GOT3 (cell line): ENCODE data around the gene MAPK4.
"Not testable (repeated sequence)": the region's sequence is repeated elsewhere in the genome, so short reads cannot be mapped to it uniquely, and the experiment has no call there.

Source experiments
- DNase-seq: peaks from one replicate; lab custom pipeline; 2025; ENCODE audit warnings: mixed read lengths; lab: John Stamatoyannopoulos, UW

Gene MAPK4

GRCh38 chr18:50559752-50560680 lies at the start of gene MAPK4:
Gene MAPK4, plus strand, starts transcription at chr18:50560087. Its CDS starts 103,872 bp downstream, at chr18:50663959.
- DNase-seq: no peak

- not testable (repeated sequence) for DNase-seq
Measured at GRCh38 chr18:50517277-50517676, 42.6 kb upstream of the MAPK4 start.

GRCh38 chr18:50518787-50519546 lies 40.9 kb upstream of the MAPK4 start:
- no peak for DNase-seq

- DNase-seq: no peak
Measured at GRCh38 chr18:50523165-50523564, 36.7 kb upstream of the MAPK4 start.

- no peak for DNase-seq
Measured at GRCh38 chr18:50527636-50528307, 32.1 kb upstream of the MAPK4 start.

GRCh38 chr18:50528806-50529205 lies 31.1 kb upstream of the MAPK4 start:
- no peak for DNase-seq

GRCh38 chr18:50533822-50534221 lies 26.1 kb upstream of the MAPK4 start:
- DNase-seq: not testable (repeated sequence)

GRCh38 chr18:50544476-50544875 lies 15.4 kb upstream of the MAPK4 start:
- DNase-seq: not testable (repeated sequence)

- DNase-seq: no peak
Measured at GRCh38 chr18:50545936-50546335, 14.0 kb upstream of the MAPK4 start.

GRCh38 chr18:50548160-50548559 lies 11.7 kb upstream of the MAPK4 start:
- no peak for DNase-seq

- not testable (repeated sequence) for DNase-seq
Measured at GRCh38 chr18:50551651-50552050, 8.2 kb upstream of the MAPK4 start.

GRCh38 chr18:50558157-50558556 lies 1.7 kb upstream of the MAPK4 start:
- no peak for DNase-seq

- no peak for DNase-seq
Measured at GRCh38 chr18:50558948-50559751, 737 bp upstream of the MAPK4 start.

GRCh38 chr18:50560681-50561629 lies 1.1 kb downstream of the MAPK4 start:
- no peak for DNase-seq

GRCh38 chr18:50562258-50562657 lies 2.4 kb downstream of the MAPK4 start:
- DNase-seq: not testable (repeated sequence)

- no peak for DNase-seq
Measured at GRCh38 chr18:50562686-50563085, 2.8 kb downstream of the MAPK4 start.

GRCh38 chr18:50563376-50563775 lies 3.5 kb downstream of the MAPK4 start:
- DNase-seq: no peak

- DNase-seq: no peak
Measured at GRCh38 chr18:50569930-50570329, 10.0 kb downstream of the MAPK4 start.

GRCh38 chr18:50571606-50572005 lies 11.7 kb downstream of the MAPK4 start:
- DNase-seq: no peak

- not testable (repeated sequence) for DNase-seq
Measured at GRCh38 chr18:50573196-50573595, 13.3 kb downstream of the MAPK4 start.
